Fibroblast of the aortic adventitia (primary cell): ENCODE measurements around the gene BRD8. TPM values are rescaled to one million over a fixed set of nuclear protein-coding genes. Genes with fewer than 3 reads are reported as not detected.
A peak's percentile ranks its signal among the peaks of the same experiment; 100 is the strongest.
"Not testable (repeated sequence)": the region's sequence is repeated elsewhere in the genome, so short reads cannot be mapped to it uniquely, and the experiment has no call there.

Experiments
- DNase-seq: peaks from one replicate; pipeline ENCODE4 v3.0.0-alpha.2; 2010; ENCODE audit warnings: low read depth
- H3K4me3 ChIP-seq: 2 replicates; pipeline ENCODE4 v1.5.1; 2011; ENCODE audit warnings: low read depth, mild to moderate bottlenecking, control low read depth, low read length, moderate library complexity
- CTCF ChIP-seq: IDR thresholded peaks from 2 replicates; pipeline ENCODE4 v1.5.1; 2011; ENCODE audit warnings: mild to moderate bottlenecking, low read length, control low read depth, inconsistent platforms; ENCODE audit not compliant: insufficient read depth
- total RNA-seq: library from RNA; depleted of rRNA; stranded (reverse); fragments of >200 nt; gene quantifications from 2 replicates; pipeline ENCODE4 v1.2.3, GENCODE V29; 2012; ENCODE audit warnings: low replicate concordance

BRD8 gene
- total RNA-seq, 1 donor, result 61.2 TPM

- no peak for TF ChIP-seq CTCF
- peak; percentile 93 for DNase-seq
- H3K4me3 ChIP-seq, result no peak overlapping the region
Measured at GRCh38 chr5:138148811-138149210, 29.6 kb downstream of the BRD8 start.

GRCh38 chr5:138143578-138143977, 34.9 kb downstream of the BRD8 start:
- DNase-seq, H3K4me3 ChIP-seq: not testable (repeated sequence)

GRCh38 chr5:138141734-138142133, 36.7 kb downstream of the BRD8 start:
- no peak for TF ChIP-seq CTCF
- no peak for DNase-seq
- H3K4me3 ChIP-seq, result no peak overlapping the region

GRCh38 chr5:138140268-138140667, 38.2 kb downstream of the BRD8 start:
- no peak for DNase-seq
- TF ChIP-seq CTCF, result no peak
- H3K4me3 ChIP-seq, result no peak overlapping the region

- no peak overlapping the region for H3K4me3 ChIP-seq
- TF ChIP-seq CTCF, result no peak
- DNase-seq, result no peak
Measured at GRCh38 chr5:138139781-138140090, 38.7 kb downstream of the BRD8 start.

GRCh38 chr5:138138949-138139780, 39.3 kb downstream of the BRD8 start, which contains the start of gene NME5:
Gene NME5 (minus strand): TSS chr5:138139428. CDS start chr5:138138780, 648 bp downstream.
- TF ChIP-seq CTCF, result no peak
- DNase-seq, result peak; percentile 49
- H3K4me3 ChIP-seq, result peak within 1 kb of the TSS; percentile 62

GRCh38 chr5:138132543-138132942, 45.9 kb downstream of the BRD8 start:
- no peak for DNase-seq
- TF ChIP-seq CTCF, result no peak
- H3K4me3 ChIP-seq, result no peak overlapping the region
